Neural crest cell (in vitro differentiated cells): Measurements from ENCODE around the gene NCL. TPM values are rescaled to one million over a fixed set of nuclear protein-coding genes. Genes with fewer than 3 reads are reported as not detected.
A peak's percentile ranks its signal among the peaks of the same experiment; 100 is the strongest.

ENCODE experiments used
- DNase-seq: peaks from one replicate; pipeline ENCODE4 v3.0.0; 2021; ENCODE audit warnings: low read depth, mixed read lengths, low spot score
- H3K27ac Mint-ChIP-seq: one replicate; pipeline ENCODE4 v1.8.0; 2021; ENCODE audit warnings: mild to moderate bottlenecking, mixed read lengths; ENCODE audit not compliant: unreplicated experiment
- H3K27me3 Mint-ChIP-seq: 2 replicates; pipeline ENCODE4 v1.8.0; 2021; ENCODE audit warnings: low read depth, mild to moderate bottlenecking, mixed read lengths
- H3K36me3 Mint-ChIP-seq: 2 replicates; pipeline ENCODE4 v1.8.0; 2021; ENCODE audit warnings: low read depth, mild to moderate bottlenecking, mixed read lengths
- H3K4me1 Mint-ChIP-seq: 2 replicates; pipeline ENCODE4 v1.8.0; 2021; ENCODE audit warnings: mixed read lengths
- H3K4me3 Mint-ChIP-seq: one replicate; pipeline ENCODE4 v1.8.0; 2021; ENCODE audit warnings: mild to moderate bottlenecking, mixed read lengths
- H3K9me3 Mint-ChIP-seq: 2 replicates; pipeline ENCODE4 v1.8.0; 2021; ENCODE audit warnings: mixed read lengths
- total RNA-seq: library from RNA; stranded (reverse); gene quantifications from 2 replicates; pipeline ENCODE4 v1.2.1, GENCODE V29; 2021
- TF ChIP-seq, protein P1 (sequence below): fragments of 200-600 bp; sonication (generic); conservative IDR thresholded peaks from 2 replicates; pipeline ENCODE4 v1.5.0; 2021; ENCODE audit warnings: antibody characterized with exemption, mild to moderate bottlenecking

NCL gene
- total RNA-seq, 1 donor from 2014 or later: 999 TPM

DNA sequence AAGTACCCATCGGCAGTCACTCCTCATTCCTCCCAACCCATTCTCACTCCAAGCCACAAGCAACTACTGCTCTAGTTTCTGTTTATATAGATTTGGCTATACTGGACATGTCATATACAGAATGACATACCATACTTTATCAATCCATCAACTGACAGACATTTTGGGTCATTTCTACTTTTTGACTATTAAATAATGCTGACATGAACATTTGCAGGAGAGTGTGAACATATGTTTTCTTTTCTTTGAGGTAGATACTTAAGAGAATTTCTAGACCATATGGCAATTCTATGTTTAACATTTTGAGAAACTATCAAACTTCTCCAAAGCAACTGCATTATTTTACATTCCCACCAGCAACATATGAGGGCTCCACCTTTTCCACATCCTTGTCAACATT lies 33.4 kb upstream of the NCL start:
- Mint-ChIP-seq H3K9me3 (no peaks in the 10 kb centered on the region), H3K4me3 (no peak overlapping the region), H3K27me3 (no peaks in the 10 kb centered on the region), H3K36me3 (no peaks in the 10 kb centered on the region), H3K4me1 (no peaks in the 10 kb centered on the region), H3K27ac (no peak overlapping the region)
- no peak for DNase-seq
- TF ChIP-seq, protein P1, sequence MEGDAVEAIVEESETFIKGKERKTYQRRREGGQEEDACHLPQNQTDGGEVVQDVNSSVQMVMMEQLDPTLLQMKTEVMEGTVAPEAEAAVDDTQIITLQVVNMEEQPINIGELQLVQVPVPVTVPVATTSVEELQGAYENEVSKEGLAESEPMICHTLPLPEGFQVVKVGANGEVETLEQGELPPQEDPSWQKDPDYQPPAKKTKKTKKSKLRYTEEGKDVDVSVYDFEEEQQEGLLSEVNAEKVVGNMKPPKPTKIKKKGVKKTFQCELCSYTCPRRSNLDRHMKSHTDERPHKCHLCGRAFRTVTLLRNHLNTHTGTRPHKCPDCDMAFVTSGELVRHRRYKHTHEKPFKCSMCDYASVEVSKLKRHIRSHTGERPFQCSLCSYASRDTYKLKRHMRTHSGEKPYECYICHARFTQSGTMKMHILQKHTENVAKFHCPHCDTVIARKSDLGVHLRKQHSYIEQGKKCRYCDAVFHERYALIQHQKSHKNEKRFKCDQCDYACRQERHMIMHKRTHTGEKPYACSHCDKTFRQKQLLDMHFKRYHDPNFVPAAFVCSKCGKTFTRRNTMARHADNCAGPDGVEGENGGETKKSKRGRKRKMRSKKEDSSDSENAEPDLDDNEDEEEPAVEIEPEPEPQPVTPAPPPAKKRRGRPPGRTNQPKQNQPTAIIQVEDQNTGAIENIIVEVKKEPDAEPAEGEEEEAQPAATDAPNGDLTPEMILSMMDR: no peak

GRCh38 chr2:231494669-231495068 lies 30.4 kb upstream of the NCL start:
- Mint-ChIP-seq H3K4me3 (no peak overlapping the region), H3K9me3 (no peaks in the 10 kb centered on the region), H3K36me3 (no peaks in the 10 kb centered on the region), H3K4me1 (no peaks in the 10 kb centered on the region), H3K27ac (no peak overlapping the region), H3K27me3 (no peaks in the 10 kb centered on the region)
- DNase-seq: no peak
- TF ChIP-seq, protein P1: no peak

DNA sequence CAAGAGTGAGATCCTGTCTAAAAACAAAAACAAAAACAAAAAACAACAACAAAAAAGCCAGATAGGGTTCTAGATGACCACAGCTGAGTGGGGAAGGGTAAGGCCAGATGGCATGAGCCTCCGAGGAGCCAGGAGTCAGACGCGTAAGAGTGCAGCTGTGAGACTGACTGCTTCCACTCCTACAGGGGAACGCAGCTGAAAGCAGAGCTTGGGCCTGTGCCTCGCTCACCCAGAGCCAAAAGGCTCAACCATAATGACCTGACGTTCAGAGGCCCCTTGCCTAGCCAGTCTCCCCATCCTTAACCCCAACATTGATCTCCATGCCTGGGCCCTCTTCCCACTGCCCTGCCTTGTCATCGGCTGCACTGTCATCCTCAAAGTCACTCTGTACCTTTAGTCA lies 26.5 kb upstream of the NCL start:
- TF ChIP-seq, protein P1: no peak
- Mint-ChIP-seq H3K27me3 (no peaks in the 10 kb centered on the region), H3K36me3 (peaks cover 6% of the 10 kb centered on the region), H3K4me1 (no peaks in the 10 kb centered on the region), H3K27ac (no peak overlapping the region), H3K9me3 (peaks cover 4% of the 10 kb centered on the region), H3K4me3 (no peak overlapping the region)
- no peak for DNase-seq

- Mint-ChIP-seq H3K27me3 (no peaks in the 10 kb centered on the region), H3K27ac (no peak overlapping the region), H3K9me3 (peaks cover 4% of the 10 kb centered on the region), H3K4me3 (no peak overlapping the region), H3K4me1 (no peaks in the 10 kb centered on the region), H3K36me3 (peaks cover 6% of the 10 kb centered on the region)
- TF ChIP-seq, protein P1: peak; percentile 40
- DNase-seq: peak; percentile 25
Measured at GRCh38 chr2:231489990-231490389, 25.7 kb upstream of the NCL start.

- Mint-ChIP-seq H3K4me1 (no peaks in the 10 kb centered on the region), H3K36me3 (peaks cover 6% of the 10 kb centered on the region), H3K4me3 (no peak overlapping the region), H3K27ac (peak overlapping the region; percentile 62), H3K27me3 (no peaks in the 10 kb centered on the region), H3K9me3 (peaks cover 4% of the 10 kb centered on the region)
- TF ChIP-seq, protein P1: no peak
- no peak for DNase-seq
Measured at GRCh38 chr2:231488331-231488730, 24.0 kb upstream of the NCL start.
